HG03565 (cell line): ENCODE measurements around the gene EPB41L1.
"Not testable (repeated sequence)": the region's sequence is repeated elsewhere in the genome, so short reads cannot be mapped to it uniquely, and the experiment has no call there.

Experiments
- ATAC-seq: cut with Tn5 transposase; IDR thresholded peaks from one replicate; pipeline ENCODE4 v1.9.1; 2021; ENCODE audit warnings: mild to moderate bottlenecking, moderate library complexity; ENCODE audit not compliant: unreplicated experiment

The EPB41L1 gene

GRCh38 chr20:36125097-36125496 lies 29.4 kb upstream of the EPB41L1 start:
- ATAC-seq, result no peak

GRCh38 chr20:36126836-36127527 lies 27.6 kb upstream of the EPB41L1 start:
- no peak for ATAC-seq

GRCh38 chr20:36128463-36129159 lies 25.9 kb upstream of the EPB41L1 start:
- ATAC-seq, result no peak

GRCh38 chr20:36129160-36129543 lies 25.4 kb upstream of the EPB41L1 start:
- no peak for ATAC-seq

GRCh38 chr20:36130390-36130789 lies 24.1 kb upstream of the EPB41L1 start:
- no peak for ATAC-seq

GRCh38 chr20:36132802-36133211 lies 21.7 kb upstream of the EPB41L1 start:
- no peak for ATAC-seq

- ATAC-seq, result no peak
Measured at GRCh38 chr20:36133821-36134220, 20.7 kb upstream of the EPB41L1 start.

- no peak for ATAC-seq
Measured at GRCh38 chr20:36135159-36135558, 19.4 kb upstream of the EPB41L1 start.

GRCh38 chr20:36135821-36136220 lies 18.7 kb upstream of the EPB41L1 start:
- no peak for ATAC-seq

- ATAC-seq, result not testable (repeated sequence)
Measured at GRCh38 chr20:36137313-36137712, 17.2 kb upstream of the EPB41L1 start.

GRCh38 chr20:36141310-36141709 lies 13.2 kb upstream of the EPB41L1 start:
- ATAC-seq, result no peak

- no peak for ATAC-seq
Measured at GRCh38 chr20:36144336-36144735, 10.2 kb upstream of the EPB41L1 start.

- ATAC-seq, result no peak
Measured at GRCh38 chr20:36145877-36146707, 8.4 kb upstream of the EPB41L1 start.

GRCh38 chr20:36147690-36148089 lies 6.8 kb upstream of the EPB41L1 start:
- no peak for ATAC-seq

GRCh38 chr20:36148439-36148838 lies 6.1 kb upstream of the EPB41L1 start:
- ATAC-seq, result no peak

GRCh38 chr20:36149012-36149411 lies 5.5 kb upstream of the EPB41L1 start:
- no peak for ATAC-seq

GRCh38 chr20:36149469-36149868 lies 5.1 kb upstream of the EPB41L1 start:
- no peak for ATAC-seq

GRCh38 chr20:36150489-36150846 lies 4.1 kb upstream of the EPB41L1 start:
- no peak for ATAC-seq

- ATAC-seq, result no peak
Measured at GRCh38 chr20:36150847-36151539, 3.5 kb upstream of the EPB41L1 start.

- ATAC-seq, result no peak
Measured at GRCh38 chr20:36152261-36152660, 2.3 kb upstream of the EPB41L1 start.

GRCh38 chr20:36153204-36153603 lies 1.3 kb upstream of the EPB41L1 start:
- no peak for ATAC-seq
